ENCODE measurements around the gene ISL2.

The ISL2 gene

GRCh38 chr15:76376816-76377215, 40.2 kb downstream of the ISL2 start:
- no peak for DNase-seq (ENCODE audit: low read depth)

DNA sequence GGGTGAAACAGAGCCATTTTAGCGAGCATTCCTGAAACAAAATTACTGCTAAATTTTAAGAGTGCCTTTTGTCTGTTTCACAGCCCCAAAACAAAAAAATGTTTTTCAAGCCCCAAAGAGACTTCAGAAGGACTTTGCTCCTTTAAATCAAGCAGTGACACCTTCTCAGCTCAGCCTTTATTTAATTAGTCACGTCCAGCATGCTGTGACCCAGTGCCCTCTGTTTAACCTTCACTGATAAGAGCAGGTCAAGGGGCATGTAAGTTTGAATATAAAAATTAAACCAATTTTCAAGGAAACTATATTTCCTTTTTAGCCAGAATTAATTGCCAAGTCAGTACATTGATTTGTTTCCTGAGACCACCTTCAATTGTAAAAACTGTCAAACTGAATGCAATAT, 40.6 kb downstream of the ISL2 start:
- no peak for DNase-seq (ENCODE audit: low read depth)

DNA sequence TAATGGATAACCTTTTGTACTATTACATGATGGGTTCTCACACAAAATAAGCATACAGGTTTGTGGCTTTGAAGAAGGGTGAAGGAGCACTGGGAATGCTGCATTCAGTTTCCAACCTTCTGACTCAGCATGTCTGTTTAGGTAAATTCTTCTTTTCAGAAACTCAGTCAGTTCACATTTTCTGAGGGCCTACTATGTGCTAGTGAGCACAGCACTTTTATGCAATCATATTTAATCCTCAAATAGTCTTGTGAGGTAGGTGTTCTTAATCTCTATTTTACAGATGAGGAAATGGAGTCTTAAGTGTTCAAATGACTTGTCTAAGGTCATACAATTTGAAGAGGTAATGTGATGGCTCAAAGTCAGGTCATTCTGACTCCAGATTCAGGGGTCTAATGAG, 41.2 kb downstream of the ISL2 start:
- DNase-seq (ENCODE audit: low read depth) = no peak

GRCh38 chr15:76378691-76379090, 42.1 kb downstream of the ISL2 start:
- DNase-seq (ENCODE audit: low read depth) = no peak

- DNase-seq (ENCODE audit: low read depth) = no peak
Measured at GRCh38 chr15:76380249-76380648, 43.7 kb downstream of the ISL2 start.

DNA sequence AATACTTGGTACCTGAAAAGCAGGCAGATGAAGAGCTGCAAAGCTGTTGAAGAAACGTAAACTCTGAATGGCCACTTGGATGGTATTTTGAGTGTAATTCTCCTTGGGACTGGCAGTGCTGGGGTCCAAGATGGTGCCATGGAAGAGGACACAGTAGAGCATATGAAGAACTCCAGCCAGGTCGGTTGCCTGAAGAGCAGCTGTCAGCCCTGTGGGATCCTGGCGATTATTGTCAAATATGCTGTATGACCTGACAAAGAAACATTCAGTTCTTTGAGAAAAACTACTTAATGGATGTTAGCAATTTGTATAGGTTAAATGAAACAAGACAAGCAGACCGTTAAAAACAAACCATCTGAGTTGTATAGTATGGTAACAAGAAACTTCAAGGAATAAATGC, 44.8 kb downstream of the ISL2 start:
- no peak for DNase-seq (ENCODE audit: low read depth)

DNA sequence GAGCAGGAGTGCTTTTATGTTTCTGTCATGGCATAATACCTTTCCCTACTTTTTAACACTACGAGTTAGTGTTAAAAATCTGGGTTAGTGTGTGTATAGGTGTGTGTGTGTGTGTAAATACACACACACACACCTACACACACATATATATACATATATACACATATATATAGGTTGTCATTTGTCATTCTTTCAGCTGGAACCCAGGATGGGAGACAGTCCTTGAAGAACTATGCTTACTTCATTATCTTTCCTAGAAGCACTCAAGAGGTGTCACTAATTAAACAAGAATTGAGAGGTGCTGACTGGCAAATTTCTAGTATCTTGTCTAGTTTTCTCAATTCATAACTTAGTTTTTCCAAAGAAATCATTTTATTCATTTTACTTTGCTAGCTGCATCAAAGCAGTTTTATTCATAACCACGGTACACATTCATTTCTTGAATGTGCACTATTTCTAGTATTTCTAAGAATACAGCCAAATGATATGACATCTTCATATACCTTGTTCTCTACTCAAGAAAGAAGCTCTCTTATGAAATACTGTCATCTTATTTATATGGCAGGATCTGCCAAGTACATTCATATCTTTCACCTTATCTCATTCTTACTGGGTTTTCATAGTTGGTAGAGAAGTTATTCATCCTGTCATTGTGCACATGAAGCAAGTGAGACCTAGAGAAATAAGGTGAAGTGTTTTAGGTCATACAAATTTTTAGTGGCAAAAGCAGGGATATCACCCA, 46.6 kb downstream of the ISL2 start:
- DNase-seq (ENCODE audit: low read depth) = no peak

DNA sequence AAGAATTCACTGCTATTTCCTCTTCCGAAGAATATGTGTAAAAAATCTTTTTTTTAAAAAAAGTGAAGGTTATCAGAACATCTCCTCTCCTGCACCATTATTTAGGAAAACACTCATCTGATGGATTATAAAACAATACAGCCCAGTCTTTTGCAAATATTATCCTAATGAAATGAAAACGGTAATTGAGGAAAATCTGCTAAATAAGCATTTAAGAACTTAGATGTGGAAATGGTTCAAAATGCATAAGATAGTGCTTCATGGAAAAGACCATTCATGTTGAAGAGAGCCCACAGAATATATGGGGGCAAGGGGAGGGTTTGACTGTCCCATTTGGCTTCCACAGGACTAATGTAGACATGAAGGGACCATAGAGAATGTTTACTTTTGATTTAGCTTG, 47.8 kb downstream of the ISL2 start:
- no peak for DNase-seq (ENCODE audit: low read depth)

- no peak for DNase-seq (ENCODE audit: low read depth)
Measured at GRCh38 chr15:76386178-76386577, 49.6 kb downstream of the ISL2 start.

- DNase-seq (ENCODE audit: low read depth) = no peak
Measured at GRCh38 chr15:76386926-76387325, 50.4 kb downstream of the ISL2 start.

GRCh38 chr15:76390571-76390970, 54.0 kb downstream of the ISL2 start:
- DNase-seq (ENCODE audit: low read depth) = no peak

DNA sequence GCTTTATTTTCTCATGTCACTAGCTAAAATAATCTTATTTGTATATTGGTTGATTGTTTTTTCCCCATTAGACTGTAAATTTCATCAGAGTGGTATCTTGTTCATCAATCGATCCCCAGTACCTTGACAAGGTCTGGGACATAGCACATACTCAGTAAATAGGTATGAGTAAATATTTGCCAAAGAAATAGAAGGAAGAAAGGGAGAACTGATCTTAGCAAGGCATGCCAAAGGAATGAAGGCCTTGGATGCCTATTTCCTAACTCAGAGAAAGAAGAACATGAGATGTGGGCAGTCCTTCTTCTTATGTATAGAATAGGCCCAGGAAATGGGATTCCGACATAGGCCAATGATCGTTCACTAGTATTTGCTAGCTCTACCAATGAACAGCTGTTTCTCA, 54.7 kb downstream of the ISL2 start:
- no peak for DNase-seq (ENCODE audit: low read depth)

DNA sequence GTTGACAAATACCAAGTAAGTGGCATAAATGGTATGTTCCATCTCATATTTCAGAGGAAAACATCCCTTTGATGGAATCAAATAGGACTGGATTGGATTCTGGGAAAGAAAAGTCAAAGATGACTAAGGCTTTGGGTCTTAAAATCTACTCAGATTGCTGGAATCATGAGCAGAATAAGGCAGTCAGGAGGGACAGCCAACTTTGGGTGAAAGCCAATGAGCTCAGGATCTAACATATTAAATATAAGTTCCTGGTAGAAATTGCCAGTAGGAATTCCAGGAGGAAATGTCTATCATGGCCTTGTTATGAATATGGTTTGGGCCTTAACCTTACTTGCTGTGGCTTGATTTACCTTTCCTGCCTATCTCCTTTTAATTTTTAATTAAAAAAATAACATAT, 55.3 kb downstream of the ISL2 start:
- DNase-seq (ENCODE audit: low read depth) = no peak

Data from ELR (cell line).